Endothelial cell of umbilical vein (primary cell): ENCODE results near the gene STX16. TPM values are rescaled to one million over a fixed set of nuclear protein-coding genes. Genes with fewer than 3 reads are reported as not detected.

Experiments used
- BruUV-seq: library from RNA; stranded (reverse); fragments of 400-500 nt; replicated peaks from 2 replicates; lab custom pipeline; 2021; lab: Mats Ljungman, UMichigan
- CTCF ChIA-PET: fragments of 300-600, 350-600 bp; sonication (Branson Sonifier 250); formaldehyde crosslinking; loops from one replicate; lab custom pipeline; 2021; ENCODE audit warnings: antibody characterized with exemption, inconsistent platforms; lab: Charles Lee
- POLR2A ChIA-PET: fragments of 300-600, 350-600 bp; sonication (Branson Sonifier 250); formaldehyde crosslinking; loops from one replicate; lab custom pipeline; 2021; ENCODE audit warnings: antibody characterized with exemption, inconsistent platforms; lab: Charles Lee
- DNase-seq: peaks from one replicate; pipeline ENCODE4 v3.0.0-alpha.2; 2011; ENCODE audit warnings: low read depth, low spot score
- FAIRE-seq: peaks from 2 replicates; lab custom pipeline; 2011; peaks lifted over from hg19 to GRCh38; lab: Jason Lieb, UNC
- H2AFZ ChIP-seq: 2 replicates; pipeline ENCODE4 v1.6.0; 2012; ENCODE audit warnings: low read depth, low read length, control low read depth, inconsistent platforms
- H3K27ac ChIP-seq: 2 replicates; pipeline ENCODE4 v1.5.1; 2011; ENCODE audit warnings: low read depth, mild to moderate bottlenecking, control low read depth, low read length, moderate library complexity; ENCODE audit not compliant: insufficient read depth
- H3K27me3 ChIP-seq, 2 experiments: 2 replicates each; pipeline versions ENCODE4 v1.6.0 to v1.6.1; 2011; ENCODE audit warnings: low read length in 2 of 2, mixed read lengths in 1 of 2; ENCODE audit not compliant: control insufficient read depth in 2 of 2, insufficient read depth in 2 of 2
- H3K36me3 ChIP-seq, 2 experiments: 2 replicates in 1 of 2; 3 replicates in 1 of 2; pipeline ENCODE4 v1.5.1; 2011; ENCODE audit warnings: low read length in 2 of 2, mild to moderate bottlenecking in 1 of 2, moderate library complexity in 1 of 2; ENCODE audit not compliant: control insufficient read depth in 2 of 2, insufficient read depth in 2 of 2; ENCODE audit errors: extremely low read depth in 1 of 2
- H3K4me1 ChIP-seq: 3 replicates; pipeline ENCODE4 v1.5.1; 2011; ENCODE audit warnings: mild to moderate bottlenecking, low read length; ENCODE audit not compliant: control insufficient read depth, insufficient read depth; ENCODE audit errors: extremely low read depth
- H3K4me2 ChIP-seq: 2 replicates; pipeline ENCODE4 v1.6.1; 2011; ENCODE audit warnings: low read length, control low read depth, mixed read lengths; ENCODE audit not compliant: insufficient read depth
- H3K4me3 ChIP-seq, 3 experiments: fragments of 200-600 bp in 1 of 3; sonication (generic), shearing (Covaris generic) in 1 of 3; replicated peaks in 1 of 3; 2 replicates each; pipeline ENCODE4 v1.5.1; 2011 to 2016; ENCODE audit warnings: control low read depth in 3 of 3, low read length in 3 of 3, mild to moderate bottlenecking in 2 of 3, inconsistent platforms in 1 of 3, low read depth in 1 of 3, moderate library complexity in 1 of 3; ENCODE audit not compliant: insufficient read depth in 1 of 3
- H3K79me2 ChIP-seq: 2 replicates; pipeline ENCODE4 v1.6.0; 2012; ENCODE audit warnings: low read length, inconsistent platforms; ENCODE audit not compliant: control insufficient read depth, insufficient read depth
- H3K9ac ChIP-seq: replicated peaks from 2 replicates; pipeline ENCODE3; 2011; ENCODE audit warnings: low read length, control low read depth; ENCODE audit not compliant: insufficient read depth; ENCODE audit errors: extremely low read depth
- H3K9me1 ChIP-seq: replicated peaks from 3 replicates; pipeline ENCODE4 v1.6.0; 2011; ENCODE audit warnings: mild to moderate bottlenecking, low read length; ENCODE audit not compliant: control insufficient read depth, insufficient read depth; ENCODE audit errors: extremely low read depth
- H3K9me3 ChIP-seq: replicated peaks from 2 replicates; pipeline ENCODE4 v1.5.1; 2012; ENCODE audit warnings: low read length, inconsistent platforms; ENCODE audit not compliant: control insufficient read depth, insufficient read depth
- H4K20me1 ChIP-seq: replicated peaks from 2 replicates; pipeline ENCODE3; 2011; ENCODE audit warnings: mild to moderate bottlenecking, low read length; ENCODE audit not compliant: control insufficient read depth, insufficient read depth; ENCODE audit errors: extremely low read depth
- CTCF ChIP-seq, 2 donors: IDR thresholded peaks; 1 replicate in 1 of 2; 2 replicates in 1 of 2; pipeline ENCODE4 v1.5.1; 2011; ENCODE audit warnings: low read length in 2 of 2, mild to moderate bottlenecking in 2 of 2, moderate library complexity in 2 of 2, control low read depth in 1 of 2, inconsistent platforms in 1 of 2, low read depth in 1 of 2; ENCODE audit not compliant: insufficient read depth in 1 of 2; ENCODE audit errors: extremely low read depth in 1 of 2
- EZH2 ChIP-seq: IDR thresholded peaks from 2 replicates; pipeline ENCODE4 v1.6.1; 2012; ENCODE audit warnings: borderline replicate concordance, low read depth, mild to moderate bottlenecking, moderate library complexity, low read length, inconsistent platforms; ENCODE audit not compliant: severe bottlenecking
- FOS ChIP-seq: IDR thresholded peaks from 2 replicates; pipeline ENCODE4 v1.6.1; 2011; ENCODE audit warnings: mild to moderate bottlenecking, low read length, moderate library complexity, borderline replicate concordance; ENCODE audit not compliant: insufficient read depth
- GATA2 ChIP-seq: IDR thresholded peaks from 2 replicates; pipeline ENCODE4 v1.7.0; 2011; ENCODE audit warnings: low read depth, mild to moderate bottlenecking, moderate library complexity, mixed read lengths, low read length; ENCODE audit not compliant: insufficient read length, insufficient read depth
- JUN ChIP-seq: IDR thresholded peaks from 2 replicates; pipeline ENCODE4 v1.6.1; 2011; ENCODE audit warnings: borderline replicate concordance, low read depth; ENCODE audit not compliant: insufficient read length, insufficient read depth
- MAX ChIP-seq: IDR thresholded peaks from 2 replicates; pipeline ENCODE4 v1.6.1; 2011; ENCODE audit not compliant: insufficient read depth, insufficient read length
- MYC ChIP-seq: IDR thresholded peaks from one replicate; pipeline ENCODE4 v1.6.1; 2011; ENCODE audit warnings: mild to moderate bottlenecking, low read depth, low read length
- POLR2A ChIP-seq: IDR thresholded peaks from 2 replicates; pipeline ENCODE4 v1.6.1; 2012; ENCODE audit warnings: low read depth, mild to moderate bottlenecking, control low read depth, low read length
- POLR2AphosphoS5 ChIP-seq: IDR thresholded peaks from 2 replicates; pipeline ENCODE4 v1.6.1; 2012; ENCODE audit warnings: low read depth, mild to moderate bottlenecking, control low read depth, low read length, moderate library complexity; ENCODE audit not compliant: insufficient read depth
- dilution Hi-C: fragments of 300-500 bp; cut with MboI; formaldehyde crosslinking; loops from one replicate; pipeline ENCODE4 v1.15.0; 2019; ENCODE audit warnings: low sequenced_read_pairs; ENCODE audit not compliant: extremely low pct_ligation_motif_present
- intact Hi-C: fragments of 100-400 bp; cut with micrococcal nuclease; formaldehyde crosslinking; loops from one replicate; pipeline ENCODE4 v1.10.0; 2022
- polyA plus RNA-seq, 4 experiments: library from polyadenylated mRNA; depleted of rRNA in 3 of 4; stranded (reverse) in 3 of 4; unstranded in 1 of 4; fragments of >200 nt; gene quantifications; 2 replicates each; pipeline versions ENCODE4 v1.2.1 to v1.2.3, GENCODE V29; 2011 to 2012; ENCODE audit warnings: missing spikeins in 1 of 4
- total RNA-seq: library from RNA; stranded (reverse); gene quantifications from 2 replicates; pipeline ENCODE4 v1.2.3, GENCODE V29; 2021

Gene STX16
- total and polyA plus RNA-seq, 2 donors (not counting 3 experiments of a cell fraction or from before 2014, with no cell fraction given), result 43.1 to 63.5 TPM

- TF ChIP-seq EZH2 (no peak), GATA2 (no peak), JUN (no peak)
- Histone ChIP-seq H3K79me2 (no peaks in the 10 kb centered on the region), H3K36me3 (no peaks in the 10 kb centered on the region), H2AFZ (no peak overlapping the region), H3K27me3 (peaks cover 4 to 6% of the 10 kb centered on the region in 2 experiments), H3K4me2 (no peak overlapping the region), H3K4me1 (no peaks in the 10 kb centered on the region), H3K9ac (no peak overlapping the region), H3K27ac (no peak overlapping the region), H3K9me3 (no peaks in the 10 kb centered on the region), H3K4me3 (no peak overlapping the region), H4K20me1 (no peaks in the 10 kb centered on the region), H3K9me1 (no peaks in the 10 kb centered on the region)
- FAIRE-seq, result no peak
- intact Hi-C loops, result loop anchor here (10.0 kb wide), 2 partner anchors 362 to 502 kb away; no protein-coding TSS in a partner anchor
- dilution Hi-C loops, result no loop called here
- ChIA-PET CTCF (interaction anchor here (1.0 kb wide), 2 partner anchors 11 to 242 kb away, joined by 3 read pairs; no protein-coding TSS in a partner anchor), POLR2A (no interaction called here)
- DNase-seq, result no peak
- BruUV-seq, result no TSS peak
These were observed 72.0 kb downstream of the STX16 start for GRCh38 chr20:58722877-58723627.

GRCh38 chr20:58723628-58723984 is 72.5 kb downstream of the STX16 start:
- Histone ChIP-seq H3K36me3 (no peaks in the 10 kb centered on the region), H3K9me1 (no peaks in the 10 kb centered on the region), H4K20me1 (no peaks in the 10 kb centered on the region), H3K27ac (no peak overlapping the region), H3K4me3 (no peak overlapping the region), H3K27me3 (peaks cover 4 to 6% of the 10 kb centered on the region in 2 experiments), H3K4me1 (no peaks in the 10 kb centered on the region), H2AFZ (no peak overlapping the region), H3K9me3 (no peaks in the 10 kb centered on the region), H3K4me2 (no peak overlapping the region), H3K9ac (no peak overlapping the region), H3K79me2 (no peaks in the 10 kb centered on the region)
- POLR2A ChIA-PET, result no interaction called here
- intact Hi-C loops, result loop anchor here (10.0 kb wide), 2 partner anchors 361 to 501 kb away; no protein-coding TSS in a partner anchor
- dilution Hi-C loops, result no loop called here
- FAIRE-seq (no peak), DNase-seq (no peak)
- CTCF ChIA-PET, result interaction anchor here (1.0 kb wide), 2 partner anchors 11 to 242 kb away, joined by 3 read pairs; no protein-coding TSS in a partner anchor
- no TSS peak for BruUV-seq
- no peak for TF ChIP-seq MYC
- TF ChIP-seq EZH2, result no peak
- no peak for TF ChIP-seq POLR2AphosphoS5
- no peak for TF ChIP-seq CTCF (IDR thresholded peaks at IDR 0.05; ENCODE audit: extremely low read depth in 1 of 2, insufficient read depth in 1 of 2, low read depth in 1 of 2, low read length in 2 of 2)
- no peak for TF ChIP-seq FOS
- TF ChIP-seq POLR2A, result no peak
- TF ChIP-seq JUN, result no peak
- TF ChIP-seq MAX, result no peak
- no peak for TF ChIP-seq GATA2
